ENCODE data around the gene LRP10.

- TF ChIP-seq CTCF (IDR thresholded peaks at IDR 0.05; ENCODE audit: poor library complexity, severe bottlenecking), result no peak
- TF ChIP-seq EZH2 (IDR thresholded peaks at IDR 0.05; ENCODE audit: borderline replicate concordance, insufficient read depth, low read length, poor library complexity, severe bottlenecking), result no peak
- no peak for TF ChIP-seq POLR2AphosphoS5 (IDR thresholded peaks at IDR 0.05)
- no peak for TF ChIP-seq EP300 (conservative IDR thresholded peaks at IDR 0.05; ENCODE audit: poor library complexity, severe bottlenecking)
Measured at GRCh38 chr14:22929961-22930364, 58.4 kb downstream of the LRP10 start.

Data from neural cell (in vitro differentiated cells).